Breast epithelium (tissue), 4 donors: ENCODE results near the gene TMED6. TPM values are rescaled to one million over a fixed set of nuclear protein-coding genes. Genes with fewer than 3 reads are reported as not detected.

Source experiments
- DNase-seq, 2 donors: peaks; one replicate each; pipeline ENCODE4 v3.0.0-alpha.2; 2019; ENCODE audit warnings: low spot score in 2 of 2
- H3K27ac ChIP-seq, 2 donors: fragments of 200-600 bp; sonication (generic) in 1 of 2; one replicate each; pipeline ENCODE4 v1.5.1; 2016 to 2019; ENCODE audit warnings: mild to moderate bottlenecking in 1 of 2
- H3K27me3 ChIP-seq, 2 donors: fragments of 200-600 bp; sonication (generic) in 1 of 2; one replicate each; pipeline versions ENCODE4 v1.5.1 to v1.6.0; 2017 to 2019; ENCODE audit warnings: control low read depth in 1 of 2, mild to moderate bottlenecking in 1 of 2
- H3K36me3 ChIP-seq: fragments of 200-600 bp; one replicate; pipeline ENCODE4 v1.5.1; 2019
- H3K4me1 ChIP-seq, 2 donors: fragments of 200-600 bp; sonication (generic); one replicate each; pipeline ENCODE4 v1.5.1; 2016 to 2019; ENCODE audit warnings: control low read depth in 1 of 2
- H3K4me3 ChIP-seq, 3 donors: fragments of 200-600 bp; sonication (generic); 1 replicate in 2 of 3; 2 replicates in 1 of 3; pipeline ENCODE4 v1.5.1; 2016 to 2019; ENCODE audit warnings: mild to moderate bottlenecking in 3 of 3, moderate library complexity in 2 of 3
- H3K9me3 ChIP-seq, 2 donors: fragments of 200-600 bp; sonication (generic) in 1 of 2; one replicate each; pipeline ENCODE4 v1.5.1; 2016 to 2019; ENCODE audit warnings: control low read depth in 1 of 2
- POLR2A ChIP-seq: fragments of 450-650 bp; IDR thresholded peaks from one replicate; pipeline ENCODE4 v1.6.1; 2016; ENCODE audit warnings: antibody characterized with exemption, mild to moderate bottlenecking, moderate library complexity
- POLR2AphosphoS5 ChIP-seq, 3 donors: sonication (generic); formaldehyde crosslinking; IDR thresholded peaks; one replicate each; pipeline ENCODE4 v1.6.1; 2017; ENCODE audit warnings: antibody characterized with exemption in 3 of 3
- intact Hi-C: fragments of 100-400 bp; cut with DNase I; formaldehyde crosslinking; loops from one replicate; pipeline ENCODE4 v1.15.1; 2023; ENCODE audit warnings: low total_unique reads
- total RNA-seq, 3 donors: library from RNA; depleted of rRNA; stranded (reverse); fragments of >200 nt; gene quantifications; one replicate each; pipeline ENCODE4 v1.1.0, GENCODE V29; 2016
- TF ChIP-seq, protein P1 (sequence below), 3 donors: fragments of 450-650 bp; IDR thresholded peaks; one replicate each; pipeline ENCODE4 v1.5.1; 2016 to 2017; ENCODE audit warnings: antibody characterized with exemption in 3 of 3, mild to moderate bottlenecking in 3 of 3, moderate library complexity in 3 of 3

Gene TMED6
- total RNA-seq, 3 donors from 2014 or later: 0.32 to 1.3 TPM; not detected in 1

DNA sequence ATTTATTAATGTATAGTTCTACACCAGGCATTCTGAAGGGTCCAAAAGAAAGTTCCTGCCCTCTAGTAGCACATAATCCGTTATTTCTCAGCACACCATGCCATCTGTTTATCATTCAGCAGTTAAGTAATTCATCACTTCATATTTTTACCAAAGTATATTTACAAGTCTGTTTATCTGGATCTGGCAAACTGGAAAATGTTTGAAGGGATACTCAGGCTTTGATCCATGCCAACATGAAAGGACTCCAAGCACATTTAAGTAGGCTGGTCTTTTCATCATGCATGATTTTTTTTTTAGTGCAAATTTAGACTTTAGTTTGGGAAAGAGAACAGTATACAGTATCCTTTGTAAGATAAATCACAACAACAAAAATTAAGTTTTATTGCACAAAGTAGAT is 44.5 kb downstream of the TMED6 start:
- H3K36me3 ChIP-seq: no peaks in the 10 kb centered on the region
- no peak for DNase-seq
- H3K27ac ChIP-seq: no peak overlapping the region
- no peaks in the 10 kb centered on the region for H3K27me3 ChIP-seq
- TF ChIP-seq, protein P1, sequence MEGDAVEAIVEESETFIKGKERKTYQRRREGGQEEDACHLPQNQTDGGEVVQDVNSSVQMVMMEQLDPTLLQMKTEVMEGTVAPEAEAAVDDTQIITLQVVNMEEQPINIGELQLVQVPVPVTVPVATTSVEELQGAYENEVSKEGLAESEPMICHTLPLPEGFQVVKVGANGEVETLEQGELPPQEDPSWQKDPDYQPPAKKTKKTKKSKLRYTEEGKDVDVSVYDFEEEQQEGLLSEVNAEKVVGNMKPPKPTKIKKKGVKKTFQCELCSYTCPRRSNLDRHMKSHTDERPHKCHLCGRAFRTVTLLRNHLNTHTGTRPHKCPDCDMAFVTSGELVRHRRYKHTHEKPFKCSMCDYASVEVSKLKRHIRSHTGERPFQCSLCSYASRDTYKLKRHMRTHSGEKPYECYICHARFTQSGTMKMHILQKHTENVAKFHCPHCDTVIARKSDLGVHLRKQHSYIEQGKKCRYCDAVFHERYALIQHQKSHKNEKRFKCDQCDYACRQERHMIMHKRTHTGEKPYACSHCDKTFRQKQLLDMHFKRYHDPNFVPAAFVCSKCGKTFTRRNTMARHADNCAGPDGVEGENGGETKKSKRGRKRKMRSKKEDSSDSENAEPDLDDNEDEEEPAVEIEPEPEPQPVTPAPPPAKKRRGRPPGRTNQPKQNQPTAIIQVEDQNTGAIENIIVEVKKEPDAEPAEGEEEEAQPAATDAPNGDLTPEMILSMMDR (IDR thresholded peaks at IDR 0.05): no peak
- TF ChIP-seq POLR2A (no peak), POLR2AphosphoS5 (IDR thresholded peaks at IDR 0.05) (no peak)
- no peak overlapping the region for H3K4me3 ChIP-seq
- no peaks in the 10 kb centered on the region for H3K9me3 ChIP-seq
- H3K4me1 ChIP-seq: no peaks in the 10 kb centered on the region
- intact Hi-C loops: no loop called here

DNA sequence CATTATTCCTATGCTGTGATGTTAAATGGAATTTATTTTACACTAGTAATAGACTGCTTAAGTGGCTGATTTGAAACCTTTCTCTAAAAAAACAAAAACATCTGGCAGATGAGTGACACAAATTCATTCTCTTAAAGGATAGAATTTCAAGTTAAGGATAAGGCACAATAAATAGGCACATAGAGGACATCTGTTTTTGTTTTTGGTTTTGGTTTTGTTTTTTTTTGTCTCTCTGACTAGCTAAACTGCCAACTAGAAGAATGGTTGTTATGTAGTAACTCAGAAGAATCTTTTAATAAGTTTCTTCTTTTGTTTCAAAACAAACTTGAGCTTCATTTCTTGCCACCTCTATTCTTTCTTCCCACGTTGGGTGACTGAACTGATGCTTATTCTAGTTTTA is 45.6 kb downstream of the TMED6 start:
- no peak for DNase-seq
- no peak overlapping the region for H3K27ac ChIP-seq
- H3K4me3 ChIP-seq: no peak overlapping the region
- no peaks in the 10 kb centered on the region for H3K27me3 ChIP-seq
- H3K9me3 ChIP-seq: no peaks in the 10 kb centered on the region
- no peaks in the 10 kb centered on the region for H3K36me3 ChIP-seq
- intact Hi-C loops: no loop called here
- no peaks in the 10 kb centered on the region for H3K4me1 ChIP-seq
- TF ChIP-seq, protein P1 (IDR thresholded peaks at IDR 0.05): no peak
- TF ChIP-seq POLR2A (no peak), POLR2AphosphoS5 (IDR thresholded peaks at IDR 0.05) (no peak)

DNA sequence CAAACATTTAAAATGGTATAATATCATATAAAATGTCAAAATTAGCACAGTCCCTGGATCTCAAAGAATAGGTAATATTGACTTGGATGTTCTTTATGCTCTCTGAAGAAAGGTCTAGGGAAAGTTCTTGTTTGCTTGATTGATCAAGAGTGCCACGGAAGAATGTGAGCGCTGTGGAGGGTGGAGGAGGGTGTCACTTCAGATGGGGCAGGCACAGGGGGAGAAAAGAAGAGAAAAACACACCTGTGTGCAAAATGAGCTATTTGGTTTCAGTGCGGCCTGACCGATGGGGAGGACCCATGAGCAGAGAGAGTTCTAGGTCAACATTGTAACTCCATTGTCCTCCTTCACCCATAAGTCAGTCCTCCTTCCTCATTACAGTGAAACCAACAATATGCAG is 49.3 kb downstream of the TMED6 start:
- intact Hi-C loops: no loop called here
- Histone ChIP-seq H3K27ac (no peak overlapping the region), H3K4me3 (no peak overlapping the region), H3K4me1 (no peaks in the 10 kb centered on the region), H3K27me3 (no peaks in the 10 kb centered on the region), H3K36me3 (no peaks in the 10 kb centered on the region), H3K9me3 (no peaks in the 10 kb centered on the region)
- DNase-seq: no peak
- TF ChIP-seq POLR2AphosphoS5 (IDR thresholded peaks at IDR 0.05): no peak
- no peak for TF ChIP-seq POLR2A
- TF ChIP-seq, protein P1 (IDR thresholded peaks at IDR 0.05): no peak

DNA sequence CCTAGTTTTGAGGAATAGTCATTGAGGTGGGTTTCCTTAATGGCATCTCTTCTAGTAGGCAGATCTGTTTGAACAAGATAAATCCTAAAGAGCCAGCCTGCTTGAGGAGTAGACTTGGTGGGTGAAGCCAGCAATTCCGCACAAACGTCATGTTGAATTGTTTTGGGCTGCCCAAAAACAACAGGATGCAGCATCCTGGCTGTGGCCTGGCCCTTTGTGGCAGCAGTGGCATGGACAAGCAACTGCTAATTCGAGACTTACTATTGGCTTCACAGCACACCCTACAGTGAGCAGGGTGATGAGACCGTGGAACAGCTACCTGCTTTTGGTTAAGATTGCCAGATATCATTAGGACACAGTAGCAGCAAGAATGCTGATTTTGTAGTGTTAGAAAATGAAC is 49.7 kb downstream of the TMED6 start:
- TF ChIP-seq POLR2A: no peak
- no peak for TF ChIP-seq POLR2AphosphoS5 (IDR thresholded peaks at IDR 0.05)
- TF ChIP-seq, protein P1 (IDR thresholded peaks at IDR 0.05): no peak
- Histone ChIP-seq H3K27me3 (no peaks in the 10 kb centered on the region), H3K4me1 (no peaks in the 10 kb centered on the region), H3K27ac (peak overlapping the region in 1 of 2 donors; percentile 23), H3K36me3 (no peaks in the 10 kb centered on the region), H3K4me3 (no peak overlapping the region), H3K9me3 (no peaks in the 10 kb centered on the region)
- intact Hi-C loops: no loop called here
- no peak for DNase-seq

DNA sequence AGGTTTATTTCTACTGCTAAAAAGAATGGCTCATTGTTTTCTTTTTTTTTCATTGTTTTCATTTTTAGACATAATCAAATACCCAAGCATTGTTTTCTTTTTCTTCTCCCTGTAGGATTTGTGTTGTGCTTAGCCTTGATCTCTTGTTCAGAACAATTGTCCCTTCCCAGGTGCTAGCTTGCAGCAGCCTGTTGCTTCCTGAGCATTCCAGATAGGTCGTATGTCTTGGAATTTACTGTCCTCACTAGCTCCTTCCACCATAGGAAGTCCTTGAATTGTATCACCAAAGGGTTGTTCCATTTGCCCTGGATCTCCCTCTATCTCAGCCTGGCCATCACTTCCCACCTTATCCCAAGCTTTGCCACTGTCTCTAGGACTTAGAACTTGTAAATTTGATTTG is 50.4 kb downstream of the TMED6 start:
- DNase-seq: no peak
- TF ChIP-seq, protein P1 (IDR thresholded peaks at IDR 0.05): no peak
- TF ChIP-seq POLR2A: no peak
- TF ChIP-seq POLR2AphosphoS5 (IDR thresholded peaks at IDR 0.05): no peak
- no peaks in the 10 kb centered on the region for H3K9me3 ChIP-seq
- intact Hi-C loops: no loop called here
- H3K27ac ChIP-seq: no peak overlapping the region
- H3K4me1 ChIP-seq: no peaks in the 10 kb centered on the region
- no peak overlapping the region for H3K4me3 ChIP-seq
- no peaks in the 10 kb centered on the region for H3K27me3 ChIP-seq
- no peaks in the 10 kb centered on the region for H3K36me3 ChIP-seq
